ENCODE measurements around the gene POC5. TPM values are rescaled to one million over a fixed set of nuclear protein-coding genes. Genes with fewer than 3 reads are reported as not detected.
"Not testable (repeated sequence)": the region's sequence is repeated elsewhere in the genome, so short reads cannot be mapped to it uniquely, and the experiment has no call there.

The POC5 gene
- total RNA-seq, 1 experiment from 2014 or later: 9.7 TPM

DNA sequence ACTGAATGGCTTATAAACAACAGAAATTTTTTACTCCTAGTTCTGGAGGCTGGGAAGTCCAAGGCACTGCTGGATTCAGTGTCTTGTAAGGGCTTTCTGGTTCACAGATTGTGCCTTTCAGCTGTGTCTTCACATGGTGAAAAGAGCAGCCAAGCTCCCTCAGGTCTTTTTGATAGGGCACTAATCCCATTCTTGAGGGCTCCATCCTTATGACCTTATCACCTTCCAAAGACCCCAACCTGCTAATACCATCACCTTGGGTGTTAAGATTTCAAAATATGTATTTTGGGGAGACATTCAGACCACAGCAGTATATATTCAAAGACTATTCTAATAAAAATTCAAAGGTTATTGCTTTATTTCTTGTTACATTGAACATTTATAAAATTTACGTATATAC lies 16.5 kb upstream of the POC5 start:
- H3K27me3 ChIP-seq (ENCODE audit: low read length): peaks cover 8% of the 10 kb centered on the region; the same call in 1 of the 2 replicates
- no peaks in the 10 kb centered on the region for H3F3A ChIP-seq (ENCODE audit: low read length, unreplicated experiment)
- CTCF ChIA-PET: no interaction called here
- no peaks in the 10 kb centered on the region for H3K4me1 ChIP-seq (ENCODE audit: insufficient read depth, low read length)
- DNase-seq: no peak
- H3K9me2 ChIP-seq (replicated peaks; ENCODE audit: low read length): no peaks in the 10 kb centered on the region
- intact Hi-C loops (cut with micrococcal nuclease): loop anchor here (2.0 kb wide), 1 partner anchor 441 kb away; no protein-coding TSS in a partner anchor
- no peaks in the 10 kb centered on the region for H3K9me3 ChIP-seq (ENCODE audit: low read length)
- H3K27ac ChIP-seq (ENCODE audit: low read length): no peak overlapping the region
- no peak overlapping the region for H3K4me3 ChIP-seq (ENCODE audit: low read length)
- no peak for TF ChIP-seq EZH2 (IDR thresholded peaks at IDR 0.05; ENCODE audit: low read length, unreplicated experiment)
- TF ChIP-seq, protein P1, sequence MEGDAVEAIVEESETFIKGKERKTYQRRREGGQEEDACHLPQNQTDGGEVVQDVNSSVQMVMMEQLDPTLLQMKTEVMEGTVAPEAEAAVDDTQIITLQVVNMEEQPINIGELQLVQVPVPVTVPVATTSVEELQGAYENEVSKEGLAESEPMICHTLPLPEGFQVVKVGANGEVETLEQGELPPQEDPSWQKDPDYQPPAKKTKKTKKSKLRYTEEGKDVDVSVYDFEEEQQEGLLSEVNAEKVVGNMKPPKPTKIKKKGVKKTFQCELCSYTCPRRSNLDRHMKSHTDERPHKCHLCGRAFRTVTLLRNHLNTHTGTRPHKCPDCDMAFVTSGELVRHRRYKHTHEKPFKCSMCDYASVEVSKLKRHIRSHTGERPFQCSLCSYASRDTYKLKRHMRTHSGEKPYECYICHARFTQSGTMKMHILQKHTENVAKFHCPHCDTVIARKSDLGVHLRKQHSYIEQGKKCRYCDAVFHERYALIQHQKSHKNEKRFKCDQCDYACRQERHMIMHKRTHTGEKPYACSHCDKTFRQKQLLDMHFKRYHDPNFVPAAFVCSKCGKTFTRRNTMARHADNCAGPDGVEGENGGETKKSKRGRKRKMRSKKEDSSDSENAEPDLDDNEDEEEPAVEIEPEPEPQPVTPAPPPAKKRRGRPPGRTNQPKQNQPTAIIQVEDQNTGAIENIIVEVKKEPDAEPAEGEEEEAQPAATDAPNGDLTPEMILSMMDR (conservative IDR thresholded peaks at IDR 0.05; ENCODE audit: low read depth, low read length): no peak
- no peak for TF ChIP-seq EZH2phosphoT487 (IDR thresholded peaks at IDR 0.05; ENCODE audit: borderline replicate concordance, low read length)
- no peak overlapping the region for H2AFZ ChIP-seq (ENCODE audit: low read length)
- H3K4me2 ChIP-seq (ENCODE audit: low read length): no peak overlapping the region
- no peaks in the 10 kb centered on the region for H3K36me3 ChIP-seq (ENCODE audit: low read depth, low read length)
- ATAC-seq: no peak
- no peaks in the 10 kb centered on the region for H4K20me1 ChIP-seq (ENCODE audit: low read length)
- H3K9ac ChIP-seq (ENCODE audit: low read length): no peak overlapping the region
- POLR2A ChIA-PET (ENCODE audit: unreplicated experiment): no interaction called here
- BruUV-seq (replicated peaks): no TSS peak
- no peaks in the 10 kb centered on the region for H3K79me2 ChIP-seq (ENCODE audit: low read length)

DNA sequence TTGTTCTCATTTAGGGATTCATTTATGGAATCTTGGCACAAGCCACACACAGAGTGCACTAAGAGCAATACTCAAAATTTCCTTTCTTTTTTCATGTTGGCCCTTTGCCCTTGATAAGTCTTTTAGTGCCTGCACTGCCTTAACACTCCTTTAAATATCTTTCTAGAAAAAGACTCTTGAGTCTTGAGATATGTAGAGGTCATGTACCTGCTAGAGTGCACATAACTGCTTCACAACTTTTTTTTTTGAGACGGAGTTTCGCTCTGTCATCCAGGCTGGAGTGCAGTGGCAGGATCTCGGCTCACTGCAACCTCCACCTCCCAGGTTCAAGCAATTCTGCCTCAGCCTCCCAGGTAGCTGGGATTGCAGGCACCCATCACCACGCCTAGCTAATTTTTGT lies 14.3 kb upstream of the POC5 start:
- H3K4me2 ChIP-seq (ENCODE audit: low read length); H3K36me3 ChIP-seq (ENCODE audit: low read depth, low read length); ATAC-seq; POLR2A ChIA-PET (ENCODE audit: unreplicated experiment); H3K4me1 ChIP-seq (ENCODE audit: insufficient read depth, low read length); BruUV-seq (replicated peaks); intact Hi-C loops (cut with micrococcal nuclease); H3F3A ChIP-seq (ENCODE audit: low read length, unreplicated experiment); H3K9ac ChIP-seq (ENCODE audit: low read length); H3K4me3 ChIP-seq (ENCODE audit: low read length); H3K9me3 ChIP-seq (ENCODE audit: low read length); H3K79me2 ChIP-seq (ENCODE audit: low read length); DNase-seq; CTCF ChIA-PET; H4K20me1 ChIP-seq (ENCODE audit: low read length); H3K27ac ChIP-seq (ENCODE audit: low read length); H3K9me2 ChIP-seq (replicated peaks; ENCODE audit: low read length); H2AFZ ChIP-seq (ENCODE audit: low read length); H3K27me3 ChIP-seq (ENCODE audit: low read length): not testable (repeated sequence)

DNA sequence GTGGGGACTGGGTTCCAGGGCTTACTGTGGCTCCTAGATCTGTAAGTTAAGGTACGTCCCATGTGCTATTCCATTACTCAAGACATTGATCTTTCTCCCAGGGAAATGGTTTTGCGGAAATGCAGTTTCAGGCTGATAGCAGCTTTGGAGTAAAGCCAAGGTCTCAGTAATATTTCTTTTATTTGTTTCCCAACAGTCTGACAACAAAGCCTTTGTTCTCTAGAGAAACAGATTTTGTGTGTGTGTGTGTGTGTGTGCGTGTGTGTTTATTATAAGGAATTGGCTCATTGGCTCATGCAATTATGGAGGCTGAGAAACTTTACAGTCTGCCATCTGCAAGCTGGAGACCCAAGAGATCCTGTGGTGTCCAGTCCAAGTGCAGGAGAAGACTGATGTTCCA lies 12.1 kb upstream of the POC5 start:
- H3K27me3 ChIP-seq (ENCODE audit: low read length): no peaks in the 10 kb centered on the region
- H3K27ac ChIP-seq (ENCODE audit: low read length): no peak overlapping the region
- H3K4me2 ChIP-seq (ENCODE audit: low read length): no peak overlapping the region
- H3K36me3 ChIP-seq (ENCODE audit: low read depth, low read length): no peaks in the 10 kb centered on the region
- intact Hi-C loops (cut with micrococcal nuclease): no loop called here
- ChIA-PET POLR2A (ENCODE audit: unreplicated experiment) (interaction anchor here (0.5 kb wide), 1 partner anchor 141 kb away, joined by 6 read pairs; no protein-coding TSS in a partner anchor), CTCF (no interaction called here)
- no peaks in the 10 kb centered on the region for H3K4me1 ChIP-seq (ENCODE audit: insufficient read depth, low read length)
- H2AFZ ChIP-seq (ENCODE audit: low read length): no peak overlapping the region
- no peaks in the 10 kb centered on the region for H3K9me3 ChIP-seq (ENCODE audit: low read length)
- no peaks in the 10 kb centered on the region for H3K79me2 ChIP-seq (ENCODE audit: low read length)
- no peaks in the 10 kb centered on the region for H3K9me2 ChIP-seq (replicated peaks; ENCODE audit: low read length)
- no peaks in the 10 kb centered on the region for H4K20me1 ChIP-seq (ENCODE audit: low read length)
- H3K4me3 ChIP-seq (ENCODE audit: low read length): no peak overlapping the region
- no peak overlapping the region for H3K9ac ChIP-seq (ENCODE audit: low read length)
- no peak for ATAC-seq
- no peak for DNase-seq
- TF ChIP-seq, protein P1 (conservative IDR thresholded peaks at IDR 0.05; ENCODE audit: low read depth, low read length): no peak
- TF ChIP-seq EZH2phosphoT487 (IDR thresholded peaks at IDR 0.05; ENCODE audit: borderline replicate concordance, low read length) (no peak), EZH2 (IDR thresholded peaks at IDR 0.05; ENCODE audit: low read length, unreplicated experiment) (no peak)
- H3F3A ChIP-seq (ENCODE audit: low read length, unreplicated experiment): no peaks in the 10 kb centered on the region
- no TSS peak for BruUV-seq (replicated peaks)

Data from PC-3 (cell line).